Mammary epithelial cell (primary cell): ENCODE results near the gene NCOA3.

Experiments
- EZH2 ChIP-seq: IDR thresholded peaks from 2 replicates; pipeline ENCODE4 v1.6.1; 2012; ENCODE audit warnings: low read length, inconsistent platforms, borderline replicate concordance
- TF ChIP-seq, protein P1 (sequence below), 2 donors: IDR thresholded peaks in 1 of 2; conservative IDR thresholded peaks in 1 of 2; 2 replicates each; pipeline ENCODE4 v1.5.1; 2011 to 2012; ENCODE audit warnings: inconsistent platforms in 2 of 2, low read length in 2 of 2, mild to moderate bottlenecking in 2 of 2, control low read depth in 1 of 2, low read depth in 1 of 2; ENCODE audit not compliant: insufficient read depth in 1 of 2; ENCODE audit errors: extremely low read depth in 1 of 2

- TF ChIP-seq, protein P1, sequence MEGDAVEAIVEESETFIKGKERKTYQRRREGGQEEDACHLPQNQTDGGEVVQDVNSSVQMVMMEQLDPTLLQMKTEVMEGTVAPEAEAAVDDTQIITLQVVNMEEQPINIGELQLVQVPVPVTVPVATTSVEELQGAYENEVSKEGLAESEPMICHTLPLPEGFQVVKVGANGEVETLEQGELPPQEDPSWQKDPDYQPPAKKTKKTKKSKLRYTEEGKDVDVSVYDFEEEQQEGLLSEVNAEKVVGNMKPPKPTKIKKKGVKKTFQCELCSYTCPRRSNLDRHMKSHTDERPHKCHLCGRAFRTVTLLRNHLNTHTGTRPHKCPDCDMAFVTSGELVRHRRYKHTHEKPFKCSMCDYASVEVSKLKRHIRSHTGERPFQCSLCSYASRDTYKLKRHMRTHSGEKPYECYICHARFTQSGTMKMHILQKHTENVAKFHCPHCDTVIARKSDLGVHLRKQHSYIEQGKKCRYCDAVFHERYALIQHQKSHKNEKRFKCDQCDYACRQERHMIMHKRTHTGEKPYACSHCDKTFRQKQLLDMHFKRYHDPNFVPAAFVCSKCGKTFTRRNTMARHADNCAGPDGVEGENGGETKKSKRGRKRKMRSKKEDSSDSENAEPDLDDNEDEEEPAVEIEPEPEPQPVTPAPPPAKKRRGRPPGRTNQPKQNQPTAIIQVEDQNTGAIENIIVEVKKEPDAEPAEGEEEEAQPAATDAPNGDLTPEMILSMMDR (conservative IDR thresholded peaks at IDR 0.05 in 1 of 2, IDR thresholded peaks at IDR 0.05 in 1 of 2; ENCODE audit: extremely low read depth in 1 of 2, insufficient read depth in 1 of 2, low read depth in 1 of 2, low read length in 2 of 2): no peak
- TF ChIP-seq EZH2: no peak
Observed at GRCh38 chr20:47540443-47541354, 39.0 kb downstream of the NCOA3 start.
